H4 (cell line): ENCODE results near the gene UBAP1. TPM values are rescaled to one million over a fixed set of nuclear protein-coding genes. Genes with fewer than 3 reads are reported as not detected.
A peak's percentile ranks its signal among the peaks of the same experiment; 100 is the strongest.
"Not testable (repeated sequence)": the region's sequence is repeated elsewhere in the genome, so short reads cannot be mapped to it uniquely, and the experiment has no call there.

Experiments
- DNase-seq: peaks from one replicate; pipeline ENCODE4 v3.0.0-alpha.2; 2015; ENCODE audit warnings: low spot score
- total RNA-seq: library from RNA; depleted of rRNA; stranded (reverse); fragments of >200 nt; shearing (Covaris generic); gene quantifications from 2 replicates; pipeline ENCODE4 v1.2.3, GENCODE V29; 2014

The UBAP1 gene
- total RNA-seq, 1 experiment from 2014 or later: 43.4 TPM

DNA sequence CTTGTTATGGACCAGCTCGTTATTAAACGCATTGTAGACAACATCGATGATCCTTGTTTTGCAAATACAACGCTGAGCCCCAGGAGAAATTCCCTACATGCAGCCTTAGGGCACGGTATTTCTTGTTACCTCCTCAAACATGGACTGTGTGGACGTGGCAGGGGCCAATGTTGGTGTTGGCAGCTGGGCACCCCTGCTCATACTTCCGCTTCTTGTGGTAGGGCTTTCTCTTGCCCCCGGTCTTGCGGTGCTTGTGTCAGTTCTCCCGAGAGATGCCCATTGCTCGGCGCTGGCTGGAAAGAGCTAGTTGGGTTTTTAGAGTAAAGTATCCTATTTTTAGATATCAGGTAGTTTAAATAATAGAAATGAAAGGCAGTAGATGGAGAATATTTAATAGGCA is 45.5 kb downstream of the UBAP1 start:
- DNase-seq: no peak

DNA sequence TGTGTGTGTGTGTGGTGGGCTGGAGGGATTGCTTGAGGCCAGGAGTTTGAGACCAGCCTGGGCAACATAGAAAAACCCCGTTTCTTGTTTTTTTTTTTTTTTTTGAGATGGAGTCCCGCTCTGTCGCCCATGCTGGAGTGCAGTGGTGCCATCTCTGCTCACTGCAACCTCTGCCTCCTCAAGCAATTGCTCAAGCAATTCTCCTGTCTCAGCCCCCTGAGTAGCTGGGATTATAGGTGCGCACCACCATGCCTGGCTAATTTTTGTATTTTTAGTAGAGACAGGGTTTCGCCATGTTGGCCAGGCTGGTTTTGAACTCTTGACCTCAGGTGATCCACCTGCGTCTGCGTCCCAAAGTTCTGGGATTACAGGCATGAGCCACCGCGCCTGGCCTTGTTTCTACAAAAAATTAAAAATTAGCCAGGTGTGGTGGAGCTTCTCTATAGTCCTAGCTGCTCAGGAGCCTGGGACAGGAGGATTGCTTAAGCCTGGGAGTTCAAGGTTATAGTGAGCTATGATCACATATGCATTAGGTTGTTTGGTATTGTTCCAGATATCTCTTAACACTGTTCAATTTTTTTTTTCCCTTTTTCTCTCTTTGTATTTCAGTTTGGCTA is 47.4 kb downstream of the UBAP1 start:
- not testable (repeated sequence) for DNase-seq

DNA sequence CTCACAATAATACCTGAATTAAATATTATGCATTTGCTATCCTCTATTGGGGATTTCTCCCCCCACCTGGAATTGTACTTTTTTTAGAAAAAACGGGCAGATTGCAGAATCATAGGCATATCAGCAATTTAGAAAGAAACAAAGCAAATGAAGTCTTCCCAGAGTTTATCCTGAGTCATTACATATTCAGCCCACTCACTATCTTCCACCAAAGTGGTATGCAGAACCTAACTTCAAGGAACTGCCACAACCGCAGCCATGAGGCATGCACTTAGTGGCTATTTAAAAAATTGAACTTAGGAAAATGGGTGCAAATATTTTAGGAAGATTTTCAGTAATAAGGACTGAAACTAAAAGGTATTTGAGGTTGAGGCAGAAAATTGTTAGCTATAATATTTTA is 48.6 kb downstream of the UBAP1 start:
- DNase-seq: no peak

DNA sequence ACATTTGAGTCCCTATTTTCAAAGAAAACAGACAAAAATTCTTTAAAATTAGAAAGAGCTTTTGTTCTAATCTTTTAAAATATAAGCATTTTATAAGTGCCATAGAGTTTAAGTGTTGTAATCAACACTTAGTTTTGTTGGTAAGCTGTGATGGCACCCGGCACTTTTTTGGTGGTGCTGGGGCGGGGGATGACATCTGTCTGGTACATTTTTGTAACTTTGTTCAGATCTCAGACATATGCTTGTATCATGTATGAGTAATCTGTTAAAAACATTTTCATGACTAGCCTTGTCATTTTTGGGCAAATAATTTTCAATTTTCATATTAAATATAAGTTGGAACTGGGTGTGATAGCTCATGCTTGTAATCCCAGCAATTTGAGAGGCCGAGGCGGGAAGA is 51.7 kb downstream of the UBAP1 start:
- no peak for DNase-seq

DNA sequence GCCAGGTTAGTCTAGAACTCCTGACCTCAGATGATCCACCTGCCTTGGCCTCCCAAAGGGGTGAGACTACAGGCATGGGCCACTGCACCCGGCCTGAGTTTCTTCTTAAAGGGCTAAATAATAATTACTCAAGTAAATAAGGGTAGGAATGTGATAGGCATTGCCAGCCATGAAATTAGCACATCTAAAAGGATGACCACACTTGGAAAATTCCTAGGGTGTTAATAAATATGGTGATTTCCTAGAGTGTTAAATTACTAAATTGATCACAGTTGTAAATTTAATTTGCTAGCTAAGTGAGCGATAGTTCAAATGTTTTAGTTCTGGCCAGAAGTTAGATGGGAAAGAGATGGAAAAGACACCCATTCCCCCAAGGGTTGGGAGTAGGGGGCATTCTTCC is 53.4 kb downstream of the UBAP1 start:
- no peak for DNase-seq

DNA sequence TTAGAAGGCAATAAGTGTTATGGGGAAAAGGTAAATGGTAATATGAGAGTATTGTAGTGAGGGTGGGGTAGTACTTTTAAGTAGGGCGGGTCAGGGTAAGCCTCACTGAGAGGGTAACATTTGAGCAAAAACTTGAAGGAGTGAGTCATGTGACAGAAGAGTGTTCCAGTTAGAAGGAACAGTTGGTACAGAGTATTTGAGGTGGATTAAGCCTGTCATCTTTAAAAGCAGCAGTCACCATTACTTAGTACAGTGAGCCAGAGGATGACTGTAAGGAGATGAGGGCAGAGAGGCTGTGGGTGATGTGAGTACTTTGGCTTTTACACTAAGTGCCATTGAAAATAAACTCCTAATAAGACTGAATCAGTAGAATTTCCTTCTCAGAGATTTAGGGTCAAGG is 54.8 kb downstream of the UBAP1 start:
- DNase-seq: no peak

DNA sequence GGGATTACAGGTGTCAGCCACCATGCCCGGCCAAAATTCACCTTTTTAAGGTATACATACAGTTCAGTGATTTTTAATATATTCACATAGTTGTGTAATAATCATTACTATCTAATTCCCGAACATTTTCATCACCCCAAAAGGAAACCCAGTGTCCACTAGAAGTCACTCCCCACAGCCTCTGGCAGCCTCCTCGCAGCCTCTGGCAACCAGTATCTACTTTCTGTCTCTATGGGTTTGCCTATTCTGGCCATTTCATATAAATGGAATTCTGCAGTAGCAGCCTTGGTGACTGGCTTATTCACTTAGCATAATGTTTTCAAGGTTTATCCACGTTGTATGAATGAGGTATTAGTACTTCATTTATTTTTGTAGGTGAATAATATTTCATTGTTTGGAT is 59.0 kb downstream of the UBAP1 start:
- no peak for DNase-seq

DNA sequence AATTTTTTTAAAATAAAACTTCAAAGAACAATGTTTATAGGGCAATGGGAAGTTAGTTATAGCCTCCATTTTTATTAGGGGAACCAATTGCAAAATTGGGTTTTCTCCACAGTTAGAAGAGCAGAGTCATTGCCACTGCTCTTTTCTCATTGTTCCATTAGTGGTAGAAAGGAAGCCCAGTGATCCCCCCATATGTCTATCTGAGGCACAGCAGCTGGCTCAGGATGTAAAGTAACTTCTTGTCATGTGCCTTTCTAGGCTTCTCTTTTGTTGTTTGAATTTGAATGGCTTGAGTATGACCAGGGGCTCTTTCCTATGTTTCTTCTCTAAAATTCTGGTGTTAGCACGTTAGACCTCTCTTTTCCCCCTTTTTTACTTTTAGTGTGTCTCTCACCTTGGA is 61.2 kb downstream of the UBAP1 start:
- DNase-seq: no peak

DNA sequence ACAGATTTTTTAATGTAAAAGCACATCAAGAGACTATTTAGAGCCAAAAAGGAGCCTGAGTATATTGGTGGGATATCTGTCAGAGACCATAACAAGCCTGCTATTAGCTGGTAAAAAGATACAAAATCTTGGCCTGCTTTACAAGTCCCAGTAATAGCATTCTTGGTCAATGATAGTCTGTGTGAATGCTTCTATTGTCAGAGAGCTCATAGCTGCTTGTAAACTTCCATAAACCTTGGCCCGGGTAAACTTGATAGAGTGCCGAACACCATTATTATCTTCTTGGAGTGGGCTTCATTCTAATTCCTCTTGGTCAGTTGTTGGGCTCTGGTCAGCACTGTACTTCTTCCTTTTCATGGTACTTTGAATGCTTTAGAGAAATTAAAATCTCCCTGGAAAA is 64.0 kb downstream of the UBAP1 start:
- DNase-seq: no peak

DNA sequence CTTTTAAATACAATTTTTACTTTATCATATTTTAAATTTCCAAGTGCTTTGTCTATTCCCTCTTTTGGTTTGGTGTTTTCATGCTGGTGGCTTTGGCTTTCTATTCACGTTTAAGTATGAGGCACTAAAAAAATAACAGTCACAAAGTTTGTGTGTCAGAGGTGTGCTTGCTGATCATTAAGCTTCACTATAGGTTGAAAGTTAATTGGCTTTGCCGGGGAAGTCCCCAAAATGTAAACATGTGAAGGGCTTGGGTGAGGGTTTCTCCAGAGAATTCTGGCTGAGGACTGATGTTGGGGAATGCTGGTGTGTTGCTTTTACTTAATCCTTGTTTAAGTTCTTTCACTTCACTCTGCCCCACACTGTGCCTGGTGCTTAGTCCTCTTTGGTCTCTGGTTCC is 66.4 kb downstream of the UBAP1 start:
- DNase-seq: not testable (repeated sequence)

DNA sequence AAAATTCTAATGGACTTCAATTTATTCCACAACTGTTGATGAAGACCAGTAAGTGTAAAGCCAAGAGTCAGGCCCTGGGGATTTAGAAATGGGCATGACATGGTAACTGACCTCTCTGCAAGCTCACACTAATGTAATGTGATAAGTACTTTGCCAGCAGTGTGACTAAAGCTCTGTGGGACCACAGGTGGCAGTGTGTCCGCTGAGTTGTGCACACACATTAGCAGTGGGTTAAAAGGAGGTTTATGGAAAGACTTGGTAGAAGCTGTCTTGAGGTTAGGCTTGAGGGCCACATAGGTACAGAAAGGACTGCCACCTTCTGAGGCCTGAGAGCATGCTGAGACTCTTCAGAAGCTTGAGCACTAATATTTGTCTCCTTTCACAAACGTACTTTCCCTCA is 67.6 kb downstream of the UBAP1 start:
- no peak for DNase-seq

DNA sequence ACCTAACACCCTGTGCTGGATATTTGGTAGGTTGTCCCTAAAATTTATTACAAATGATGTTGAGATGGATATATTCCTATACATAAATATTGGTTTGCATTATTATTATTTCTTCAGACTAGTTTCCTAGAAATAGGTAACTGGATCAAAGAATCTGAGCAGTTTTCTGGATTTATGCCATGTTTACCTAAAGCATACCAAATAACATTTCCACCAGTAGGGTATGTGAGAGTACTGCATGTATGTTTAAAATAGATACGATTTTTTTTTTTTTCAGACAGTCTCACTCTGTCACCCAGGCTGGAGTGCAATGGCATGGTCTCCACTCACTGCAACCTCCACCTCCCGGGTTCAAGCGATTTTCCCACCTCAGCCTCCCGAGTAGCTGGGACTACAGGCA is 68.9 kb downstream of the UBAP1 start:
- not testable (repeated sequence) for DNase-seq

DNA sequence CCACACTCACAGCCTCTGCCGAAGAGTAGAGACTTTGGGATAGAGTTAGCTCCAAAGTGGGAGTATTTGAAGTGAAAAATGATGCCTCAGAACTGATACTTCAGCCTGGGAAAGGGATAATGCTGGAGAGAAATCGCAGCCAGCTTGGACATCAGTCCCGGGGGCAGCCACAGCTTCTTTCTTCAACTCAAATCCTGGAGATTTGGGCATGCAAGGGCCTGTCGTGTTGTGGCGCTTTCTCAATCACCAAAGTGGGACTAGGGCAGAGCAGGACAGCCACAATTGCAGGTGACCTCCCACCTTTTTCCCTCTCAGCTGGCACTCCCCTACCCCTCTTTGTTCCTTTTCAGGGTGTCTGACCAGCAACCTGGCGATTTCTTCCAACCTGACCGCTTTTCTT is 70.4 kb downstream of the UBAP1 start:
- DNase-seq: no peak

DNA sequence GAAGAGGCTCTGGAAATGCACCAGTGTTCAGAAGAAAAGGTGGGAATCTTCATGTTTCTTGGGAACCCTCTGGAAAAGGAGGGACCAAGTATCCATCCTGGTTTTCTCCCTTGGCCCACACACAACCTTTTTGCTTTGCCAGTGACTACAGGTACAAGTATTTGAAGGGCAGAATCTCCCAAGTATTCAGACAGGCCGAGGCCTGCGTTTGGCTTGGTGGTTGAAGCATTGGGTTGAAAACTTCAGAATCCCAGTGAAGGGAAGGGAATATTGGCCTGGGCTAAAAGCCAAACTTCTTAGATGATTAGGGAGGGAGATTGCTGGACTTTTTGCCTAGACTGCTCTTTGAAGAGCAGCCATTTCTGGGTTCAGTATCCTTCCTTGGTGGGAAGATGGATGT is 71.9 kb downstream of the UBAP1 start:
- DNase-seq: no peak

DNA sequence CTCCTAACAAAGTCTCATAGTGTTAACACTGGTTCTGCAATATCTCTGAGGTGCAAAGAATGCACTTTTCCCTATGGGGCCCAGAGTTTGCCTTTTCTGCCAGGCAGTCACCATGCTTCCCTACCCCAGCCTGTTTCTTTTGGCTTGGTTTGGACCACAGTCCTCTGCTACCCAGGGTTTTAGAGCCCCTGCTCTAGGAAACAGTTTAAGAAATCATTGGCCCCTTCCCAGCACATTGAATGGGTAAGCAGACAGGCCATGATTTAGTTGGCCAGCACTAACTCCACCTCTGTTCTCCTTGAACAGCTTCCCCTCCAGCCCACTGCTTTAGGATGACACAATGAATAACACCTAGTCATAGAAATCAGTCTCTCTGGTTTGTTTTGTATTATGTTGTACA is 73.2 kb downstream of the UBAP1 start:
- DNase-seq: no peak

DNA sequence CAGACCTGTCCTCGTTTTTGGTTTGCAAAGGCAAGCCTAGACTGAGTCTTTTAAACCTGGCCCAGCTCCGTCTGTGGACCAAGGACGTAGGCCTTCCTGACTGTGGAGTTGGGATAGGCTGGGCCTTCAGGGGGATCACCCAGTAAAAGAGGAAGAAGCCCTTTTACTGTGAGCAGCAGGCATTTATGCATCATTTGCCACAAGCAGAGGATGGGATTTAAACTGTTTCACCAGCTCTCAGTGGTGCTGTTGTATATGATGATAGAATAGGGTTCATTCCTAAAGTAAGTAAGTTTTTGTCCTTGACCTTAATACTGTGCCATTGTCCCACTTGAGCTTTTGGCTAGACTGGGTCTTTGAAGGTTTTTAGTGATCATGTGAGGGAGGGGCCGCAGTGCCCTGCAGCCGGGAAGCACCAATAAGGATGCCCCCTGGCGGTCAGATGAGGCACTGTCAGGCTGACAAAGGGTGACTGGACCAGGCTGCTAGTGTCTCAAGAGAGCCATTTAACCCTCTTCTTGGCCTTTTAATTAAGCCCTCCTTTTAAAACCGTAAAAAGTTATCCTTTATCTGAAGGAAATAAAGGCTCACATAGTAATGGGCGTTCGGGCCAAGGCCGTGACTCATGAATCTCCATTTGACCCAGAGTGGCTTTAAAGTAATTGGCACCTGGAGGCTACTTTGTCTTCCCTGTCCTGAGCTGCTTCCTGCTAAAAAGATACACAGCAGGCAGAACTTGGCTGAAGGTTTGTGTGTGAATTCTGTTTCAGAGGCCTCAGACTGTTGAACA is 74.0 kb downstream of the UBAP1 start:
- DNase-seq: peak; percentile 57

DNA sequence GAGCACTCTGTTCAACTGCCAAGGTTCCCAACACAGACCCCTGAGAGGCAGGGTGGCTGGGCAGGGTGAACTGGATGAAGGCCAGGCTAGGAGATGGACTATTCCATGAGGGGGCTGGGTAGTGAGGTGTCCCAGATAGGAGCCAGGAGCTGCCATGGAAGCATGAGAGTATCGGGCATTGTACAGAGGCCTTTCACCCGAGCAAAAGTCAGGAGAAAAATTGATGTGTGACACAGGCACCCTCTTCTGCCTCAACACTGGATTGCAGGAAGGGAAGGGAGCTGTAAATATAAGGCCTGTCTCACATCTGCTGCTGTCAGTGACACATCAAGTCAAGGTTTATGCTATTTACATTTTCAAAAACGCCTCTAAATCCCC is 74.6 kb downstream of the UBAP1 start:
- DNase-seq: no peak

DNA sequence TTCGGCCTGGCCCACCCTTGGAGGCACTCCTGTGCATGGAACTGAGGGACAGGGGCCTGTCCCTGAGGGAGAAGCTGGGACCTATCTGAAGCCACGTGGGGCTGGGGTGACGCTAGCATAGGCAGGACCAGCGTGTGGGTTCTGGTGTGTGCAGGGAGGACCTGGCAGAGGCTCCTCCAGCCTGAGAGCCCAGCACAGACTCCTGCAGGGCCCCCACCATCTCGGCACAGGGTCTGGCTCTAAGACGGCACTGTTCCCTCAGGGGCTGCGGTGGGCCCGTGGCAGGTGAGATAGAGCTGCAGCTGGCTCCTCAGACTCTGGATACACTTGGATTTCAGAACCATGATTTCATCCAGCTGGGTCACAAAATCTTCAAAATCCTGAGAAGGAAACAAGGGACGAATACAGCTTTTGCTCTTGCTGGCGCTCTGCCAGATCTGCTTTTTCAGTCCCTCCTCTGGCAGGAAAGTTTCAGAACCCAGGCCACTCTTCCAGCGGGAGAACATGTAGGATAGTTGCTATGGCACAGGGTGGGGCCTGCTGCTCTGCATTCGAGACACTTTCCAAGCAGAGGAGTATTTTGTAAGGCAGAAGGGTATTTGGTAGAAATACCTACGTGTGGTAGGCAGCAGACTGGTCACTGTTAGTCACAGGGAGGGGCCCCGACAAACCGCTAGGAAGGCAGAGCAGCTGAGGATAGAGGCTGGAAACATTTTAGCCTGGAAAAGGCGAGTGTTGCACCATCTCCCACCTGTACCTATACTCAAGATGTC is 75.5 kb downstream of the UBAP1 start:
- peak; percentile 34 for DNase-seq

DNA sequence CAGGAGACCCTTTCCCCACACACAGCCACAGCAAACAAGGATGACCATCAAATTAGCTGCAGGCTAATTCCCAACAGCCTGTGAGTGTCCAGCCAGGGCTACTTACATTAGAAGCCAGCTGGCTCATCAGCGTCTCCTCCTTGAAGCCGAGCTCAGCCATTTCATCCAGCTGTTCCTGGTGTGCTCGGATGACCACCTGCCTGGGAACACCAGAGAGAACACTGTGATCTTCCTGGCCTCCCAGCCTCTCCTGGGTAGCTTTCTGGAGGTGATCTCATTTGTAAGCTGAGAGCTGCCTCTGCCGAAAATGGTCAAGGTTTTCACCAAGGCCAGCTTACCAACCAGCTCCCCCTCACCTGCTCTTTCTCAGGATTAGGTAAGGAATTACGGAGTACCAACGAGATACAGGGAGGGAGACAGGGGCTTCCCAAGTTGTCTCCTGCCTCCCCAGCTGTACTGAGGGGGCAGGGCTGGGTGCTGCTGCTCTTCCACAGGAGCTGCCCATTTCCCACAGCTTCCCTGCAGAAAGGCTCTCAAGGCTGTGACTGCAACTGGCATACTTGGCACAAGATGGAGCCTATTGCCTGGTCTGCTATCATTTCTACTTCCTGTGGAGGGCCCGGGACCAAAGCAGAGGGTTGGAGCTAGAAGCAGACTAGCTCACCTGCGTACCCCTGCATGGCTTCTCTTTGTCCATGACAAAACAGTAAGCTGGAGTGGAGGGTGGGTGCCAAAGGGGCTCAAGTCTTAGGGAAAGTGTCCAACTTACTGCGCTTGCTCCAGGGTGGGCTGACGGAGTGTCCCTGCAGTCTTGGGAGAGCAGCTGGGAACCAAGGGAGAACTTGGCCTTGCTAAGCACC is 76.4 kb downstream of the UBAP1 start:
- no peak for DNase-seq

DNA sequence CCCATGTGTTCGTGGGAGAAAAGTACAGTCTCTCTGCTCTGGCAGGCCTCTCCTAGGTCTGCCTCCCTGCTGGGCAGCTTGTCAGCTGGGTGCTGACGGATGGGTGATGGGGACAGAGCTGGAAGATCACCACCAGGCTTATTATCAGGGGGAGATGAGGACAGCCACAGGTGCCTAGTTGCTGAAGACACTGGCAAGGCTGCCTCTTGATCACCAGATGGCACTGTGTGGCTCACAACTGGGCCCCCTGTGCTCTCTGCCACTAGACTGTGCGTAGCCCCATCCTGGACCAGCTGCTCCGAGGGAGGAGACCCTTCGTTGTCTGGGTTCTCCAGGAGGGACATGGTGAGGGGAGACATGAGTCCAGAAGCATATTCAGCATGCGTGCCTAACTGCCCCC is 77.3 kb downstream of the UBAP1 start:
- no peak for DNase-seq

DNA sequence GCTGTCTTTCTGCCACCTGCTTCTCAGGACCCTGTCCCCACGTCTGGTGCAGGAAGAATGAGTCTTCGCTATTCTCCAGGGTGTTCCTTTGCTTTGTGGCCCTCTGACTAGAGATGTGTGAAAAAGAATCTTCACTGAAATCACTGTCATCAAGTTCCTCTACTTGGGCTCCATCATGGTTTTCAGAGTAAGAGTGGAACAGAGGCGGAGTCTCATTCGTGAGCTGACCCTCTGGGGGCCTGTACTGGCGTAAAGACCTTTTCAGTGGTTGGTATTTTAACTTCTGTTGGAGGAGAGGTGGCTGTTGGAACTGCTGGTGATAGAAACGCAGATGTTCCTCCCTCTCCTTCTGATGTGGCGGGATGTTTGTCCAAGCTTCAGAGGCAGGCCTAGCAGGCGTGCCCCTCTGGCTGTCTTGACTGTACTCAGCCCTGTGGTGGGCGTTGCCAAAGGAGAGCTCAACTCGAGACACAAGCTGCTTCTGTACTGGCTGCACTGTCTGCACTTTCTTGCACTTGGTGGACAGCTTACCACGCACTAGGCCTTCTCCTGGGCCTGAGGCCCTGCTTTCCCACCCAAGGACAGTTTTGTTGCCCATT is 78.2 kb downstream of the UBAP1 start:
- DNase-seq: no peak

DNA sequence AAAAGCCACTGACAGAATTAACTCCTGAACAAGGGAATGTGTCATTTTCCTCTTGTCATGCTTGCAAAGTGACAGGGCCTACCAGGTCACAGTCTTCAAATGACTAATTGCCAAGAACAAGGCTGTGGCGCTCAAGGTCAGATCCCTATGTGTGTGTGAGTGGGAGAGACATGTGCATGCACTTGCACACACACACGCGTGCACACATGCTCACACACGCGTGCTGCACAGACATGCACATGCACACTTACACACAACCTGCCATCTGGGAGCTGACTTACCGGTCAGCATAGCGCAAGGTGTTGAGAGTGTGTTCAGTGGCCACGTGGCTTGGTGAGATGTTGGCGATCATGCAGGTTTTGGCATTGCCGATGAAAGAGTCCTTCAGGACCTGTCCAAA is 80.5 kb downstream of the UBAP1 start:
- DNase-seq: no peak
